Fibroblast of lung (primary cell): ENCODE results near the gene CHN2. TPM values are rescaled to one million over a fixed set of nuclear protein-coding genes. Genes with fewer than 3 reads are reported as not detected.

Source experiments
- DNase-seq, 2 donors: peaks; one replicate each; pipeline versions ENCODE4 v3.0.0 to v3.0.0-alpha.2; 2010; ENCODE audit warnings: low read depth in 2 of 2
- H2AFZ ChIP-seq: 2 replicates; pipeline ENCODE4 v1.5.1; 2012; ENCODE audit warnings: low read length, control low read depth, inconsistent platforms
- H3K27ac ChIP-seq: 2 replicates; pipeline ENCODE4 v1.5.1; 2011; ENCODE audit warnings: low read length, control low read depth; ENCODE audit not compliant: insufficient read depth
- H3K27me3 ChIP-seq: 2 replicates; pipeline ENCODE4 v1.5.1; 2011; ENCODE audit warnings: mild to moderate bottlenecking, low read length; ENCODE audit not compliant: control insufficient read depth, insufficient read depth
- H3K36me3 ChIP-seq: 2 replicates; pipeline ENCODE4 v1.5.1; 2011; ENCODE audit warnings: low read length; ENCODE audit not compliant: control insufficient read depth, insufficient read depth
- H3K4me1 ChIP-seq: 2 replicates; pipeline ENCODE4 v1.5.1; 2011; ENCODE audit warnings: low read length; ENCODE audit not compliant: control insufficient read depth, insufficient read depth; ENCODE audit errors: extremely low read depth
- H3K4me2 ChIP-seq: 2 replicates; pipeline ENCODE4 v1.5.1; 2011; ENCODE audit warnings: low read length, control low read depth; ENCODE audit not compliant: insufficient read depth; ENCODE audit errors: extremely low read depth
- H3K4me3 ChIP-seq, 4 experiments: fragments of 200-600 bp in 1 of 4; sonication (generic) in 1 of 4; replicated peaks in 1 of 4; 2 replicates each; pipeline ENCODE4 v1.5.1; 2011 to 2016; ENCODE audit warnings: low read length in 4 of 4, low read depth in 3 of 4, mild to moderate bottlenecking in 3 of 4, control low read depth in 2 of 4, inconsistent platforms in 1 of 4, mixed read lengths in 1 of 4; ENCODE audit not compliant: insufficient read depth in 1 of 4; ENCODE audit errors: control extremely low read depth in 1 of 4
- H3K79me2 ChIP-seq: 2 replicates; pipeline ENCODE4 v1.5.1; 2012; ENCODE audit warnings: mild to moderate bottlenecking, low read length, inconsistent platforms; ENCODE audit not compliant: control insufficient read depth, insufficient read depth
- H3K9ac ChIP-seq: 2 replicates; pipeline ENCODE4 v1.5.1; 2011; ENCODE audit warnings: mild to moderate bottlenecking, low read length, control low read depth; ENCODE audit not compliant: insufficient read depth
- H3K9me3 ChIP-seq: 2 replicates; pipeline ENCODE4 v1.5.1; 2012; ENCODE audit warnings: low read depth, low read length; ENCODE audit not compliant: control insufficient read depth, insufficient read depth
- H4K20me1 ChIP-seq: 2 replicates; pipeline ENCODE4 v1.5.1; 2011; ENCODE audit warnings: low read length; ENCODE audit not compliant: control insufficient read depth, insufficient read depth; ENCODE audit errors: extremely low read depth
- EZH2 ChIP-seq: IDR thresholded peaks from 2 replicates; pipeline ENCODE4 v1.5.1; 2012; ENCODE audit warnings: low read length, control low read depth, mild to moderate bottlenecking; ENCODE audit errors: missing control alignments
- polyA plus RNA-seq, 2 donors: library from polyadenylated mRNA; depleted of rRNA in 1 of 2; stranded (reverse) in 1 of 2; unstranded in 1 of 2; fragments of >200 nt; gene quantifications; 2 replicates each; pipeline ENCODE4 v1.2.1, GENCODE V29; 2011 to 2012; ENCODE audit warnings: missing spikeins in 1 of 2
- total RNA-seq: library from RNA; depleted of rRNA; stranded (reverse); fragments of >200 nt; gene quantifications from 2 replicates; pipeline ENCODE4 v1.2.1, GENCODE V29; 2014
- TF ChIP-seq, protein P1 (sequence below), 2 donors: IDR thresholded peaks in 1 of 2; conservative IDR thresholded peaks in 1 of 2; 1 replicate in 1 of 2; 2 replicates in 1 of 2; pipeline ENCODE4 v1.5.1; 2011 to 2012; ENCODE audit warnings: low read length in 2 of 2, control low read depth in 1 of 2, inconsistent platforms in 1 of 2, low read depth in 1 of 2, mild to moderate bottlenecking in 1 of 2

The CHN2 gene
- total and polyA plus RNA-seq, 2 donors (not counting 1 experiment from before 2014, with no cell fraction given): 0.33 to 0.53 TPM

GRCh38 chr7:29401769-29402168 lies 207.2 kb downstream of the CHN2 start:
- no peaks in the 10 kb centered on the region for H3K79me2 ChIP-seq

DNA sequence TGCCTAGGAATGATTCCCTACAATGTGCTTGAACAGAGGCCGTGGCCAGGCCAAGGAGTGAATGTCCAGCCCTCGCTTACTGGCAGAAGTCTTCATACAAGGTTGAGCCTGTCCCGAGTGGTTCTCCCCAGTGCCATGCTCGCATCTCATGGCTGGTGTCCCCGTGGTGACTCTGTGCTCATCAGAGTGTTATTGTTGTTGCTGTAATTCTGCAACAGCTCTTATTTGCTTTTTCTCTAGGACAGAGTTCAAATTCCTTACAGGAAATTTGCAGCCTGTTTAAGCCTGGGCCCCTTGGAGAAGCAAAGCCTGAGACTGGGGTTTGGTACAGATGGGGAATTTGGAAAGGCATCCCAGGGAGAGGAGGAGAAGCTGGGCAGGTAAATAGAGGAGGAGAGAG lies 211.3 kb downstream of the CHN2 start:
- Histone ChIP-seq H3K27ac (no peak overlapping the region), H3K36me3 (no peaks in the 10 kb centered on the region), H3K27me3 (no peaks in the 10 kb centered on the region), H4K20me1 (no peaks in the 10 kb centered on the region), H3K4me1 (no peaks in the 10 kb centered on the region), H2AFZ (no peak overlapping the region), H3K4me3 (no peak overlapping the region), H3K9me3 (no peaks in the 10 kb centered on the region), H3K4me2 (no peak overlapping the region), H3K79me2 (no peaks in the 10 kb centered on the region), H3K9ac (no peak overlapping the region)
- no peak for DNase-seq
- TF ChIP-seq, protein P1, sequence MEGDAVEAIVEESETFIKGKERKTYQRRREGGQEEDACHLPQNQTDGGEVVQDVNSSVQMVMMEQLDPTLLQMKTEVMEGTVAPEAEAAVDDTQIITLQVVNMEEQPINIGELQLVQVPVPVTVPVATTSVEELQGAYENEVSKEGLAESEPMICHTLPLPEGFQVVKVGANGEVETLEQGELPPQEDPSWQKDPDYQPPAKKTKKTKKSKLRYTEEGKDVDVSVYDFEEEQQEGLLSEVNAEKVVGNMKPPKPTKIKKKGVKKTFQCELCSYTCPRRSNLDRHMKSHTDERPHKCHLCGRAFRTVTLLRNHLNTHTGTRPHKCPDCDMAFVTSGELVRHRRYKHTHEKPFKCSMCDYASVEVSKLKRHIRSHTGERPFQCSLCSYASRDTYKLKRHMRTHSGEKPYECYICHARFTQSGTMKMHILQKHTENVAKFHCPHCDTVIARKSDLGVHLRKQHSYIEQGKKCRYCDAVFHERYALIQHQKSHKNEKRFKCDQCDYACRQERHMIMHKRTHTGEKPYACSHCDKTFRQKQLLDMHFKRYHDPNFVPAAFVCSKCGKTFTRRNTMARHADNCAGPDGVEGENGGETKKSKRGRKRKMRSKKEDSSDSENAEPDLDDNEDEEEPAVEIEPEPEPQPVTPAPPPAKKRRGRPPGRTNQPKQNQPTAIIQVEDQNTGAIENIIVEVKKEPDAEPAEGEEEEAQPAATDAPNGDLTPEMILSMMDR (conservative IDR thresholded peaks at IDR 0.05 in 1 of 2, IDR thresholded peaks at IDR 0.05 in 1 of 2; ENCODE audit: low read depth in 1 of 2, low read length in 2 of 2): no peak
- no peak for TF ChIP-seq EZH2

More at GRCh38 chr7:29401769-29402168, 207.2 kb downstream of the CHN2 start:
- Histone ChIP-seq H3K27ac (no peak overlapping the region), H3K9ac (no peak overlapping the region), H3K9me3 (no peaks in the 10 kb centered on the region), H3K27me3 (no peaks in the 10 kb centered on the region), H3K4me3 (no peak overlapping the region), H3K4me2 (no peak overlapping the region), H3K4me1 (no peaks in the 10 kb centered on the region), H2AFZ (no peak overlapping the region), H3K36me3 (no peaks in the 10 kb centered on the region), H4K20me1 (no peaks in the 10 kb centered on the region)
- TF ChIP-seq, protein P1 (conservative IDR thresholded peaks at IDR 0.05 in 1 of 2, IDR thresholded peaks at IDR 0.05 in 1 of 2; ENCODE audit: low read depth in 1 of 2, low read length in 2 of 2): no peak
- no peak for TF ChIP-seq EZH2
- no peak for DNase-seq

DNA sequence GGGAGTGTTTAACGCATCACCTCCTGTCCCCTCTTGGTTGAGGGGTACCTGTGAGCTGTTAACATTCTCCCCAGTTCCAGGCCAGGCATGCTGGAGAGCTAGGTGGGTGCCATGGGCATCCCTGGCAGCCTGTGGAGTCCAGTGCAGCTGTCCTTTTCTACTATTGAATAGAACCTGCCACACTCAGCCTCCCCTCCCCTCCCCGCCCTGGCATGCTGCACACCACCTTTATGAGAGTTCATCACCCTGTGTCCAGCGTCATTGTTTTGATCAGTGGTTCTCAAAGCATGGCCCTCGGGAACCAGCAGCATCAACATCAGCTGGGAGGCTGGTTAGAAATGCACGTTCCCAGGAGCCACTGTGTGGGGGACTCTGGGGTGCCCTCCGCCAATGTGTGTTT lies 211.8 kb downstream of the CHN2 start:
- Histone ChIP-seq H3K4me2 (no peak overlapping the region), H3K9ac (no peak overlapping the region), H3K4me3 (no peak overlapping the region), H3K9me3 (no peaks in the 10 kb centered on the region), H3K36me3 (no peaks in the 10 kb centered on the region), H3K79me2 (no peaks in the 10 kb centered on the region), H3K4me1 (no peaks in the 10 kb centered on the region), H3K27me3 (no peaks in the 10 kb centered on the region), H2AFZ (no peak overlapping the region), H3K27ac (no peak overlapping the region), H4K20me1 (no peaks in the 10 kb centered on the region)
- no peak for TF ChIP-seq EZH2
- TF ChIP-seq, protein P1 (conservative IDR thresholded peaks at IDR 0.05 in 1 of 2, IDR thresholded peaks at IDR 0.05 in 1 of 2; ENCODE audit: low read depth in 1 of 2, low read length in 2 of 2): no peak
- no peak for DNase-seq
